Trophoblast cell (in vitro differentiated cells and primary cell): ENCODE measurements around the gene KLHDC7A.

Source experiments
- DNase-seq, 2 donors: peaks; one replicate each; pipeline ENCODE4 v3.0.0-alpha.2; 2016
- H2AFZ ChIP-seq: 2 replicates; pipeline ENCODE4 v1.6.1; 2013; ENCODE audit warnings: low read length, moderate library complexity, mild to moderate bottlenecking; ENCODE audit not compliant: insufficient read depth, poor library complexity
- H2AK5ac ChIP-seq: 2 replicates; pipeline ENCODE4 v1.6.1; 2013; ENCODE audit warnings: mild to moderate bottlenecking, low read length
- H2BK120ac ChIP-seq: 2 replicates; pipeline ENCODE4 v1.6.1; 2013; ENCODE audit warnings: low read length, mild to moderate bottlenecking, moderate library complexity; ENCODE audit not compliant: insufficient read depth, poor library complexity
- H2BK12ac ChIP-seq: 2 replicates; pipeline ENCODE4 v1.6.1; 2013; ENCODE audit warnings: mild to moderate bottlenecking, low read length, moderate library complexity
- H2BK5ac ChIP-seq: 2 replicates; pipeline ENCODE4 v1.6.1; 2013; ENCODE audit warnings: low read length, low read depth, moderate library complexity, mild to moderate bottlenecking; ENCODE audit not compliant: poor library complexity
- H3K14ac ChIP-seq: 2 replicates; pipeline ENCODE4 v1.6.1; 2013; ENCODE audit warnings: mild to moderate bottlenecking, low read length
- H3K18ac ChIP-seq: 2 replicates; pipeline ENCODE4 v1.6.1; 2013; ENCODE audit warnings: mild to moderate bottlenecking, low read length
- H3K23ac ChIP-seq: 2 replicates; pipeline ENCODE4 v1.6.1; 2013; ENCODE audit warnings: low read length
- H3K27ac ChIP-seq: 2 replicates; pipeline ENCODE4 v1.5.1; 2013; ENCODE audit warnings: low read depth, mild to moderate bottlenecking, inconsistent platforms, low read length, moderate library complexity
- H3K27me3 ChIP-seq: 2 replicates; pipeline ENCODE4 v1.6.1; 2013; ENCODE audit warnings: inconsistent platforms, mild to moderate bottlenecking, low read length, moderate library complexity; ENCODE audit not compliant: insufficient read depth
- H3K36me3 ChIP-seq, 2 experiments: 1 replicate in 1 of 2; 2 replicates in 1 of 2; pipeline ENCODE4 v1.6.1; 2013; ENCODE audit warnings: low read length in 2 of 2, mild to moderate bottlenecking in 2 of 2, moderate library complexity in 1 of 2; ENCODE audit not compliant: insufficient read depth in 2 of 2, control insufficient read depth in 1 of 2
- H3K4ac ChIP-seq: 2 replicates; pipeline ENCODE4 v1.6.1; 2013; ENCODE audit warnings: low read depth, mild to moderate bottlenecking, low read length, moderate library complexity
- H3K4me1 ChIP-seq, 2 experiments: 1 replicate in 1 of 2; 2 replicates in 1 of 2; pipeline ENCODE4 v1.6.1; 2013; ENCODE audit warnings: low read length in 2 of 2, mild to moderate bottlenecking in 2 of 2, moderate library complexity in 1 of 2; ENCODE audit not compliant: insufficient read depth in 2 of 2, control insufficient read depth in 1 of 2
- H3K4me2 ChIP-seq: 2 replicates; pipeline ENCODE4 v1.6.1; 2013; ENCODE audit warnings: inconsistent platforms, mild to moderate bottlenecking, low read length, moderate library complexity
- H3K4me3 ChIP-seq: 2 replicates; pipeline ENCODE4 v1.5.1; 2013; ENCODE audit warnings: mild to moderate bottlenecking, low read depth, low read length, inconsistent platforms
- H3K79me1 ChIP-seq: one replicate; pipeline ENCODE4 v1.6.1; 2013; ENCODE audit warnings: low read length
- H3K79me2 ChIP-seq: 2 replicates; pipeline ENCODE4 v1.6.1; 2013; ENCODE audit warnings: low read length, mild to moderate bottlenecking; ENCODE audit not compliant: control insufficient read depth, insufficient read depth, poor library complexity
- H3K9ac ChIP-seq: 2 replicates; pipeline ENCODE4 v1.6.1; 2013; ENCODE audit warnings: mild to moderate bottlenecking, low read length
- H3K9me3 ChIP-seq: 2 replicates; pipeline ENCODE4 v1.6.1; 2013; ENCODE audit warnings: low read depth, mild to moderate bottlenecking, control low read depth, inconsistent platforms, low read length; ENCODE audit not compliant: insufficient read depth
- H4K12ac ChIP-seq: 2 replicates; pipeline ENCODE4 v1.6.1; 2013; ENCODE audit warnings: low read depth, mild to moderate bottlenecking, low read length, moderate library complexity
- H4K8ac ChIP-seq: 2 replicates; pipeline ENCODE4 v1.6.1; 2013; ENCODE audit warnings: low read depth, mild to moderate bottlenecking, low read length, moderate library complexity
- H4K91ac ChIP-seq: one replicate; pipeline ENCODE4 v1.6.1; 2013; ENCODE audit warnings: low read depth, mild to moderate bottlenecking, low read length, moderate library complexity
- WGBS: extraction: QIAGEN DNeasy Blood & Tissue Kit; methylation state at CpG from one replicate; pipeline ENCODE4 v1.1.7; 2013; ENCODE audit warnings: missing lambda C conversion rate; ENCODE audit not compliant: insufficient read length, insufficient coverage; ENCODE audit errors: extremely low coverage; 5-methylcytosine and 5-hydroxymethylcytosine counted together

The KLHDC7A gene

GRCh38 chr1:18474559-18475175 lies 6.1 kb upstream of the KLHDC7A start:
- no peak overlapping the region for H3K18ac ChIP-seq
- H4K12ac ChIP-seq, result no peak overlapping the region
- H2AFZ ChIP-seq, result no peak overlapping the region
- no peak overlapping the region for H3K14ac ChIP-seq
- H3K9me3 ChIP-seq, result no peaks in the 10 kb centered on the region
- H3K23ac ChIP-seq, result no peak overlapping the region
- H3K79me2 ChIP-seq, result no peaks in the 10 kb centered on the region
- H3K4me2 ChIP-seq, result no peak overlapping the region
- H3K4ac ChIP-seq, result no peak overlapping the region
- no peaks in the 10 kb centered on the region for H3K36me3 ChIP-seq
- H2BK120ac ChIP-seq, result no peak overlapping the region
- no peak overlapping the region for H3K27ac ChIP-seq
- WGBS, result no CpG with 5 or more reads among the region's 10 CpGs
- no peak overlapping the region for H2BK12ac ChIP-seq
- H3K4me3 ChIP-seq, result no peak overlapping the region
- peak overlapping the region; percentile 64 for H2AK5ac ChIP-seq
- no peaks in the 10 kb centered on the region for H3K79me1 ChIP-seq
- H4K91ac ChIP-seq, result peak overlapping the region; percentile 32
- DNase-seq, result no peak
- H4K8ac ChIP-seq, result no peak overlapping the region
- no peak overlapping the region for H3K9ac ChIP-seq
- peaks cover 14 to 21% of the 10 kb centered on the region in 2 experiments for H3K4me1 ChIP-seq
- no peaks in the 10 kb centered on the region for H3K27me3 ChIP-seq
- H2BK5ac ChIP-seq, result no peak overlapping the region

DNA sequence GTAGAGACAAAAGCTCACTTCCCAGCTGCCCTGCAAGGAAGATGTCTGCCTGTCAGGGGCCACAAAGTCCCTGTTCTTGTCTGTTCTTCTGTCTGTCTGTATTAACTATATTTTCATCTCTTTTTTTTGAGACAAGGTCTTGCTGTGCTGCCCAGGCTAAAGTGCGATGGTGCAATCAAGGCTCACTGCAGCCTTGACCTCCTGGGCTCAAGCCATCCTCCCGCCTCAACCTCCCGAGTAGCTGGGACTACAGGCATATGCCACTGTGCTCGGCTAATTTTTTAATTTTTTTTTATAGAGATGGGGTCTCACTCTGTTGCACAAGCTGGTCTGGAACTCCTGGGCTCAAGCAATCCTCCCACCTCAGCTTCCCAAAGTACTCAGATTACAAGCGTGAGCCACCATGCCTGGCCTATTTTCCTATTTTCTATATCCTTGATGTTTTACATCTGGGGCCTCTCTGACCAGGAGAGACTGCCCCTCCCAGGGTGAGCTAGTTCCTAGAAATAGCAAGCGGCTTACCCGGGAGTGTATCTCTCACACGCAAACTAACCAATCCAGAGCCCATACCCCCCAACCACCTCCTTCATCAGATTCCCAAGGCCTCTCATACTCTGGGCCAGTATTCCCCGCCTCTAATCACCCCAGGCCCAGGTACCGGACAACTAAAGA lies 5.4 kb upstream of the KLHDC7A start:
- Histone ChIP-seq H3K18ac (no peak overlapping the region), H3K4me1 (peaks cover 16 to 28% of the 10 kb centered on the region in 2 experiments), H3K4ac (no peak overlapping the region), H3K4me3 (no peak overlapping the region), H4K91ac (no peak overlapping the region), H3K4me2 (no peak overlapping the region), H3K27me3 (no peaks in the 10 kb centered on the region), H3K36me3 (no peaks in the 10 kb centered on the region), H3K9me3 (no peaks in the 10 kb centered on the region), H2BK120ac (no peak overlapping the region), H3K23ac (no peak overlapping the region), H4K12ac (no peak overlapping the region), H2AK5ac (no peak overlapping the region), H3K27ac (no peak overlapping the region), H2AFZ (no peak overlapping the region), H3K9ac (no peak overlapping the region), H3K79me2 (no peaks in the 10 kb centered on the region), H4K8ac (no peak overlapping the region), H2BK5ac (no peak overlapping the region), H3K14ac (no peak overlapping the region), H2BK12ac (peak overlapping the region; percentile 38), H3K79me1 (peaks cover 2% of the 10 kb centered on the region)
- WGBS, result no CpG with 5 or more reads among the region's 10 CpGs
- no peak for DNase-seq

GRCh38 chr1:18479454-18479853 lies 1.3 kb upstream of the KLHDC7A start:
- Histone ChIP-seq H2AK5ac (no peak overlapping the region), H3K14ac (peak overlapping the region; percentile 8), H3K4ac (no peak overlapping the region), H4K12ac (no peak overlapping the region), H3K36me3 (no peaks in the 10 kb centered on the region), H3K18ac (peak overlapping the region; percentile 22), H3K23ac (no peak overlapping the region), H2BK12ac (peak overlapping the region; percentile 33), H3K4me3 (no peak overlapping the region), H3K79me1 (peaks cover 16% of the 10 kb centered on the region), H3K27ac (peak overlapping the region; percentile 43), H3K9ac (no peak overlapping the region), H2BK5ac (peak overlapping the region; percentile 3), H3K27me3 (no peaks in the 10 kb centered on the region), H4K8ac (no peak overlapping the region), H2BK120ac (peak overlapping the region; percentile 4), H3K9me3 (no peaks in the 10 kb centered on the region), H3K4me2 (no peak overlapping the region), H3K4me1 (peaks cover 26 to 40% of the 10 kb centered on the region in 2 experiments), H4K91ac (peak overlapping the region; percentile 31), H2AFZ (no peak overlapping the region), H3K79me2 (peaks cover 3% of the 10 kb centered on the region)
- WGBS, result no CpG with 5 or more reads among the region's 8 CpGs
- DNase-seq, result peak in 1 of 2 donors; percentile 46

DNA sequence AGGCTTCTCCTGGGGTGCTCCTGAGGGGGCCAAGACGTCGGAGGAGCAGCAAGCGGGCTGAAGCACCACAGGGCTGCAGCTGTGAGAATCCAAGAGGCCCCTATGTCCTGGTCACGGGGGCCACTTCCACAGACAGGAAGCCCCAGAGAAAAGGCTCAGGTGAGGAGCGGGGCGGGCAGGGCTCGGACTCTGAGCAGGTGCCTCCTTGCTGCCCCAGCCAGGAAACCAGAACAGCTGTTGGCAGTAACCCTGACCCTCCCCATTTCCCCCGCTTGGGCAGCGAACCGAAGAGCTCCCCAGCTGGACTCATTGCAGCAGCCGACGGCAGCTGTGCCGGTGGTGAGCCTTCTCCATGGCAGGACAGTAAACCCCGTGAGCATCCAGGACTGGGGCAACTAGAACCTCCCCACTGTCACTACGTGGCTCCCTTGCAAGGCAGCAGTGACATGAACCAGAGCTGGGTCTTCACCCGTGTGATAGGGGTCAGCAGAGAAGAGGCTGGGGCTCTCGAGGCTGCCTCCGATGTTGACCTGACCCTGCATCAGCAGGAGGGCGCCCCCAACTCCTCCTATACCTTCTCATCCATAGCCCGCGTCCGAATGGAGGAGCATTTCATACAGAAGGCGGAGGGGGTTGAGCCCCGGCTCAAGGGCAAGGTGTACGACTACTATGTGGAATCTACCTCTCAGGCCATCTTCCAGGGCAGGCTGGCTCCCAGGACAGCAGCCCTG lies 625 bp downstream of the KLHDC7A start:
- Histone ChIP-seq H3K14ac (peak overlapping the region; percentile 41), H2AFZ (peak overlapping the region; percentile 9), H3K4me1 (peaks cover 32 to 45% of the 10 kb centered on the region in 2 experiments), H4K12ac (no peak overlapping the region), H3K18ac (peak overlapping the region; percentile 27), H4K8ac (peak overlapping the region; percentile 59), H2BK120ac (peak overlapping the region; percentile 86), H3K27ac (peak overlapping the region; percentile 80), H2BK5ac (peak overlapping the region; percentile 71), H2AK5ac (peak overlapping the region; percentile 76), H3K9me3 (no peaks in the 10 kb centered on the region), H3K4me3 (no peak overlapping the region), H3K9ac (no peak overlapping the region), H3K36me3 (no peaks in the 10 kb centered on the region), H3K79me2 (peaks cover 3% of the 10 kb centered on the region), H3K27me3 (no peaks in the 10 kb centered on the region), H3K4me2 (no peak overlapping the region), H3K79me1 (peaks cover 16% of the 10 kb centered on the region), H2BK12ac (peak overlapping the region; percentile 55), H3K23ac (no peak overlapping the region), H4K91ac (peak overlapping the region; percentile 81), H3K4ac (peak overlapping the region; percentile 59)
- DNase-seq, result no peak
- no CpG with 5 or more reads among the region's 25 CpGs for WGBS
